Activated CD4-positive, alpha-beta T cell treated with anti-CD3 and anti-CD28 coated beads, Interleukin-2, amount 10 ng/mL, durations not matched to agents 7 days and 5 days (primary cell): ENCODE data around the gene ATP12A. TPM values are rescaled to one million over a fixed set of nuclear protein-coding genes. Genes with fewer than 3 reads are reported as not detected.

ENCODE experiments used
- CTCF ChIA-PET: fragments of 350-600 bp; sonication (Branson Sonifier 250); formaldehyde crosslinking; loops from one replicate; lab custom pipeline; 2021; ENCODE audit warnings: antibody characterized with exemption; lab: Charles Lee
- POLR2A ChIA-PET: fragments of 350-600 bp; sonication (Branson Sonifier 250); formaldehyde crosslinking; loops from one replicate; lab custom pipeline; 2021; ENCODE audit warnings: antibody characterized with exemption; lab: Charles Lee
- DNase-seq: peaks from one replicate; pipeline ENCODE4 v3.0.0-alpha.2; 2020
- H3K27ac Mint-ChIP-seq: one replicate; pipeline ENCODE4 v1.8.0; 2021; ENCODE audit warnings: mild to moderate bottlenecking, moderate library complexity, mixed read lengths
- H3K27me3 Mint-ChIP-seq: one replicate; pipeline ENCODE4 v1.8.0; 2021; ENCODE audit warnings: mixed read lengths
- H3K36me3 Mint-ChIP-seq: one replicate; pipeline ENCODE4 v1.8.0; 2021; ENCODE audit warnings: low read depth, mixed read lengths
- H3K4me1 Mint-ChIP-seq: one replicate; pipeline ENCODE4 v1.8.0; 2021; ENCODE audit warnings: mixed read lengths
- H3K4me3 Mint-ChIP-seq: one replicate; pipeline ENCODE4 v1.8.0; 2021; ENCODE audit warnings: mild to moderate bottlenecking, moderate library complexity, mixed read lengths
- H3K9me3 Mint-ChIP-seq: one replicate; pipeline ENCODE4 v1.8.0; 2021; ENCODE audit warnings: mixed read lengths
- total RNA-seq, 2 experiments: library from RNA; stranded (reverse); gene quantifications; one replicate each; pipeline ENCODE4 v1.2.3, GENCODE V29; 2021

ATP12A gene
- total RNA-seq, 2 experiments from 2014 or later, result 0.27 TPM

GRCh38 chr13:24744247-24744646 is 64.0 kb downstream of the ATP12A start:
- Mint-ChIP-seq H3K36me3 (no peaks in the 10 kb centered on the region), H3K27ac (no peak overlapping the region), H3K4me1 (peaks cover 14% of the 10 kb centered on the region), H3K9me3 (no peaks in the 10 kb centered on the region), H3K4me3 (no peak overlapping the region), H3K27me3 (peaks cover 55% of the 10 kb centered on the region)
- ChIA-PET CTCF (no interaction called here), POLR2A (no interaction called here)
- DNase-seq, result no peak

- DNase-seq, result no peak
- Mint-ChIP-seq H3K9me3 (no peaks in the 10 kb centered on the region), H3K27me3 (peaks cover 65% of the 10 kb centered on the region), H3K27ac (no peak overlapping the region), H3K4me1 (peaks cover 14% of the 10 kb centered on the region), H3K36me3 (no peaks in the 10 kb centered on the region), H3K4me3 (no peak overlapping the region)
- ChIA-PET CTCF (no interaction called here), POLR2A (no interaction called here)
Observed at GRCh38 chr13:24745516-24745860, 65.3 kb downstream of the ATP12A start.

GRCh38 chr13:24745861-24746617 is 65.8 kb downstream of the ATP12A start:
- H3K27ac Mint-ChIP-seq, result no peak overlapping the region
- ChIA-PET POLR2A (no interaction called here), CTCF (no interaction called here)
- no peak for DNase-seq
- no peaks in the 10 kb centered on the region for H3K9me3 Mint-ChIP-seq
- peaks cover 71% of the 10 kb centered on the region for H3K27me3 Mint-ChIP-seq
- no peak overlapping the region for H3K4me3 Mint-ChIP-seq
- H3K36me3 Mint-ChIP-seq, result no peaks in the 10 kb centered on the region
- H3K4me1 Mint-ChIP-seq, result peaks cover 14% of the 10 kb centered on the region

GRCh38 chr13:24746618-24747247 is 66.5 kb downstream of the ATP12A start:
- H3K9me3 Mint-ChIP-seq, result no peaks in the 10 kb centered on the region

GRCh38 chr13:24747248-24748060 is 67.2 kb downstream of the ATP12A start:
- H3K27ac Mint-ChIP-seq, result no peak overlapping the region
- H3K36me3 Mint-ChIP-seq, result no peaks in the 10 kb centered on the region
- peaks cover 72% of the 10 kb centered on the region for H3K27me3 Mint-ChIP-seq
- ChIA-PET POLR2A (no interaction called here), CTCF (interaction anchor here (0.6 kb wide), 1 partner anchor 20 kb away, joined by 3 read pairs; no protein-coding TSS in a partner anchor)
- H3K4me1 Mint-ChIP-seq, result peaks cover 14% of the 10 kb centered on the region
- peak overlapping the region; percentile 62 for H3K4me3 Mint-ChIP-seq
- peak; percentile 35 for DNase-seq
- H3K9me3 Mint-ChIP-seq, result no peaks in the 10 kb centered on the region

More at GRCh38 chr13:24746618-24747247, 66.5 kb downstream of the ATP12A start:
- H3K4me3 Mint-ChIP-seq, result peak overlapping the region; percentile 62
- H3K27me3 Mint-ChIP-seq, result peaks cover 72% of the 10 kb centered on the region
- CTCF ChIA-PET, result no interaction called here
- DNase-seq, result no peak
- no peak overlapping the region for H3K27ac Mint-ChIP-seq
- no peaks in the 10 kb centered on the region for H3K36me3 Mint-ChIP-seq
- POLR2A ChIA-PET, result no interaction called here
- peaks cover 14% of the 10 kb centered on the region for H3K4me1 Mint-ChIP-seq

GRCh38 chr13:24748061-24748400 is 67.8 kb downstream of the ATP12A start:
- ChIA-PET CTCF (interaction anchor here (0.6 kb wide), 1 partner anchor 20 kb away, joined by 3 read pairs; no protein-coding TSS in a partner anchor), POLR2A (no interaction called here)
- no peak for DNase-seq
- H3K4me3 Mint-ChIP-seq, result peak overlapping the region; percentile 62
- no peaks in the 10 kb centered on the region for H3K9me3 Mint-ChIP-seq
- H3K4me1 Mint-ChIP-seq, result peaks cover 14% of the 10 kb centered on the region
- no peaks in the 10 kb centered on the region for H3K36me3 Mint-ChIP-seq
- H3K27ac Mint-ChIP-seq, result no peak overlapping the region
- peaks cover 66% of the 10 kb centered on the region for H3K27me3 Mint-ChIP-seq

- Mint-ChIP-seq H3K4me3 (no peak overlapping the region), H3K36me3 (no peaks in the 10 kb centered on the region), H3K27me3 (peaks cover 30% of the 10 kb centered on the region), H3K4me1 (no peaks in the 10 kb centered on the region), H3K27ac (no peak overlapping the region), H3K9me3 (no peaks in the 10 kb centered on the region)
- CTCF ChIA-PET, result interaction anchor here (0.6 to 1.1 kb wide), 2 partner anchors 20 to 74 kb away, joined by 3 read pairs; no protein-coding TSS in a partner anchor
- no peak for DNase-seq
- POLR2A ChIA-PET, result no interaction called here
Observed at GRCh38 chr13:24759197-24759596, 79.0 kb downstream of the ATP12A start.

Other genes starting within 250 kb of the ATP12A start
- gene PARP4, start 167.6 kb upstream of the ATP12A start, total RNA-seq, result 10 to 100 TPM; 67.8 to 76.4 TPM
- gene RNF17, start 83.8 kb downstream of the ATP12A start, total RNA-seq, result under 1 TPM; 0.29 to 0.42 TPM